Cardiac ventricle fibroblast (primary cell): ENCODE measurements around the gene GTPBP3. TPM values are rescaled to one million over a fixed set of nuclear protein-coding genes. Genes with fewer than 3 reads are reported as not detected.

Source experiments
- total RNA-seq: library from RNA; depleted of rRNA; stranded (reverse); fragments of >200 nt; gene quantifications from 2 replicates; pipeline ENCODE4 v1.2.3, GENCODE V29; 2015

GTPBP3 gene
- total RNA-seq = 16.6 and 21.0 TPM in 2 replicates

GRCh38 chr19:17336872-17337674 lies at the start of gene GTPBP3:
Gene GTPBP3, plus strand, starts transcription at chr19:17337553. Its CDS starts 59 bp downstream, at chr19:17337612.

DNA sequence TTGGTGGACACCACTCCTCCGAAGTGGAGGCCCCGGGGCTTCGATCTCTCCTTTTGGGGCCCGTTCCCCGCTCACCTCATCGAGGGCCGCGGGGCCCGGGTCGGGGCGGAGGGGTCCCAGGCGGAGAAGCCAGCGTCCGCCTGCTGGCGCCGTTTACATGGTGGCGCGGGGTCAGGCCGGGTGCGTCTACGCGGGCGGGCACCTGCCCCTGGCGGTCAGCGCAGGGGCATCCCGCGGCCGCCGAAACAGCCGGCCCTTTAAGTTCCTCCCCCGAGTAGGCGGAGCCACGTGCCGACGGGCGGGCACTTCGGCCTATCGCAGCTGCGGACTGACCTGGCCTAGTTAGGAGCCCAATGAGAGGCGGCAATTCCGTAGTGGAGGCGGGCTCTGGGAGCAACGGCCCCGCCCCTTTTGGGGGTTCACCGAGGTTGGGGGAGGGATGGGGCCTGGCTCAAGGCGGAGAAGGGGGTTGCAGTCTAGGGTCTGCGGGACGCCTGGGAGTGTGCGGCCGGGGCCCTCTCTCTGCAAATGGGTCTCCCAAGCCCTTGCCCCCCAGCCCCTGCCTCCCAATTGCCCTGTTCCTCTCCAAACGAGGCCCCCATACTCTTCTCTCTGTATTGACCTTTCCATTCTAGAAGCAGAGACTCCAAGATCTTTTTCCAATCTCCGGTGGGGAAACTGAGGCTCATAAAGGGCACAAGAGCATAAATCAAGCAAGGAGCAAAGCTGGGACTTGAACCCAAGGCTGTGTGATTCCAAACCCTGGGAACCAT lies 34.0 kb upstream of the GTPBP3 start, which contains the start of gene ABHD8:
Gene ABHD8 (minus strand): TSS at position 259 of the 773 bp plus-strand sequence. CDS start 1,809 bp downstream, outside the sequence.

DNA sequence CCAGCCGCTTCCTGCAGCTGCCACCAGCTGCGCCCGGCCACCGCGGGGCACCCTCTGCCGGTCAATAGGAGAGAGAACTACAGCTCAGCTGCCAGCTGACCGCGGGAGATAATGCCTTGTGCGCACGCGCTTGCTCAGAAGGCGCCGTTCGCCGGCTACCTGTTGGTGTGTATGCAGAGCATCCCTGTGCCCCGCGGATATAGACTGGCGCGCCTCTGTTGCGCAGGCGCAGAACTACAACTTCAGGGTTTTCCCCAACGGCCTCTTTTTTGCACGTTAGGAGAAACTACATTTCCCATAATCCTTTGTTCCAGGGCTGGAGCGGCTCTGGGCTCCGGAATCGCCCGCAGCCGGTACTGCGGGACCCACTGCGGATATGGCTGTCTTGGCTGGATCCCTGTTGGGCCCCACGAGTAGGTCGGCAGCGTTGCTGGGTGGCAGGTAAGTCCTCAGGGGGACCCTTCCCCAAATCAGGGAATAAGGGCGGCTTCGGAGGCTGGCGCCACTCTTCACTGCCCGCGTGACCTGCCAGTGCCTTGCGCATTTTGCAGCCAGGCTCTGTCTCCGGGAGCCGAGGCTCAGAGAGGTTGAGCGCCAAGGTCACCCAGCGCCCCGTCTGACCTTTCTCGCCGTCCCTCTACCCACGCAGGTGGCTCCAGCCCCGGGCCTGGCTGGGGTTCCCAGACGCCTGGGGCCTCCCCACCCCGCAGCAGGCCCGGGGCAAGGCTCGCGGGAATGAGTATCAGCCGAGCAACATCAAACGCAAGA lies 31.7 kb upstream of the GTPBP3 start, which contains the start of gene MRPL34:
Gene MRPL34 (plus strand): TSS at position 356 of the 768 bp plus-strand sequence. CDS start 21 bp downstream, at position 377.

DNA sequence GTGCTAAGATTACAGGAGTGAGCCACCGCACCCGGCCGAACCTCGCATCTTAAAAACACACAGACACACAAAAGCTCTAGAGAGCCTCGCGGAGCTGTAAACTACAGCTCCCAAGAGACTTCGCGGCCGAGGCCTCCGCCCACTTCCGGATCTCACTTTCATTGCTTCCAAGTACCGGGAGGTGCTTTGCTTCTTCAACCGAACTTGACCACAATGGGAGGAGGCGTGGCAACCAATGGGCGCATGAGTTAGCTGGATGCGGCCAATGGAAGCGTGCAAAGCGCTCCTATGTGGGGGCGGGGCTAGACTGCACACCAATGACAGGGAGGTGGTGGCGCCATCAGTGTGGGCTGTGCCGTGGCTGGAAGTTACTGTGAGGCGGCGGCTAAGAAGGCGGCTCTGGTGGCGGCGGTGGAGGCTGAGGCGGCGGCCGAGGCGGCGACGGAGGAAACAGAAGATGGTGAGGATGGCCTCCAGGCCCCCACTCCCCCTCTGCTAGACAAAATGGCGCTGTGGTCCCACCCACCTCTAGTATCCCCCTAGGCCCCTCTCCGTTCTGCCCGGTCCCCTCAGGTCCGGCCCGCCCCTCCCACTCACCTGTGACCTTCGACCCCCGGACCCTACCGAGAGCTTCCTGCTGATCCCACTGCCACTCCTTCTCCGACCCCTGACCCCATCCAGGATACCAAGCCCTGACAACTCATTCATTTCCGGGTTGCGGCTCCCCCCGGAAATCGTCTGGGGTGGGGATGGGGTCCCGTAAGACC lies 28.0 kb upstream of the GTPBP3 start, which contains the start of gene DDA1:
Gene DDA1 (plus strand): TSS at position 366 of the 767 bp plus-strand sequence. CDS start 92 bp downstream, at position 458.

GRCh38 chr19:17334414-17335409 lies 2.6 kb upstream of the GTPBP3 start, which contains the start of gene ANO8:
Gene ANO8, minus strand, starts transcription at chr19:17334855. Its CDS starts 185 bp downstream, at chr19:17334670.

GRCh38 chr19:17376935-17377600 lies 39.7 kb downstream of the GTPBP3 start, which contains the start of gene PLVAP:
Gene PLVAP, minus strand, starts transcription at chr19:17377342. Its CDS starts 54 bp downstream, at chr19:17377288.

Other genes with a start within 250 kb of the GTPBP3 start
- 29.3 and 29.7 TPM in 2 replicates for gene USE1, start 122.2 kb upstream of the GTPBP3 start, total RNA-seq
- gene OCEL1, start 111.3 kb upstream of the GTPBP3 start, total RNA-seq = 5.9 and 7.8 TPM in 2 replicates
- gene NR2F6, start 91.6 kb upstream of the GTPBP3 start, total RNA-seq = 48.0 and 52.5 TPM in 2 replicates
- gene USHBP1, start 72.8 kb upstream of the GTPBP3 start, total RNA-seq = 0.25 and 0.44 TPM in 2 replicates
- 47.7 and 49.2 TPM in 2 replicates for gene BABAM1, start 70.1 kb upstream of the GTPBP3 start, total RNA-seq
- gene ANKLE1, start 55.7 kb upstream of the GTPBP3 start, total RNA-seq = 0.12 TPM in 1 of 2 replicates, not detected in the other
- 7.2 TPM in 2 replicates for gene ABHD8, start 34.1 kb upstream of the GTPBP3 start, total RNA-seq
- 98.2 and 107 TPM in 2 replicates for gene MRPL34, start 31.7 kb upstream of the GTPBP3 start, total RNA-seq
- gene DDA1, start 28.0 kb upstream of the GTPBP3 start, total RNA-seq = 33.1 and 42.0 TPM in 2 replicates
- 3.1 and 3.9 TPM in 2 replicates for gene ANO8, start 2.7 kb upstream of the GTPBP3 start, total RNA-seq
- gene PLVAP, start 39.8 kb downstream of the GTPBP3 start, total RNA-seq = 0.20 and 0.31 TPM in 2 replicates
- gene CCDC194, start 56.6 kb downstream of the GTPBP3 start, total RNA-seq = not detected in 2 replicates
- gene BST2, start 68.1 kb downstream of the GTPBP3 start, total RNA-seq = 13.6 and 13.7 TPM in 2 replicates
- gene MVB12A, start 82.5 kb downstream of the GTPBP3 start, total RNA-seq = 52.6 and 53.4 TPM in 2 replicates
- 0.25 TPM in 1 of 2 replicates, not detected in the other for gene TMEM221, start 111.1 kb downstream of the GTPBP3 start, total RNA-seq
- gene NXNL1, start 123.4 kb downstream of the GTPBP3 start, total RNA-seq = not detected in 2 replicates
- gene SLC27A1, start 133.0 kb downstream of the GTPBP3 start, total RNA-seq = 41.8 and 43.5 TPM in 2 replicates
- 116 and 122 TPM in 2 replicates for gene PGLS, start 174.1 kb downstream of the GTPBP3 start, total RNA-seq
- gene COLGALT1, start 218.1 kb downstream of the GTPBP3 start, total RNA-seq = 98.8 and 103 TPM in 2 replicates